DND-41 (cell line): ENCODE results near the gene TIRAP.

ENCODE experiments used
- ATAC-seq: fragments of 200-7000 bp; cut with Tn5 transposase; 3 replicates; pipeline ENCODE4 v1.9.1; 2021; ENCODE audit warnings: low read depth; ENCODE audit not compliant: insufficient read depth
- DNase-seq: peaks from one replicate; pipeline ENCODE4 v3.0.0-alpha.2; 2020
- H2AFZ ChIP-seq: 2 replicates; pipeline ENCODE4 v1.6.0; 2012; ENCODE audit warnings: low read depth, low read length
- H3K27ac ChIP-seq: 2 replicates; pipeline ENCODE4 v1.5.1; 2012; ENCODE audit warnings: low read length, inconsistent platforms
- H3K27me3 ChIP-seq: fragments of 200-600 bp; sonication (generic); 2 replicates; pipeline ENCODE4 v1.6.0; 2012; ENCODE audit warnings: low read length, mild to moderate bottlenecking, inconsistent platforms; ENCODE audit not compliant: insufficient read depth, poor library complexity
- H3K36me3 ChIP-seq: 2 replicates; pipeline ENCODE4 v1.5.1; 2012; ENCODE audit warnings: low read length, inconsistent platforms; ENCODE audit not compliant: insufficient read depth
- H3K4me1 ChIP-seq: 2 replicates; pipeline ENCODE4 v1.5.1; 2012; ENCODE audit warnings: mild to moderate bottlenecking, low read length; ENCODE audit not compliant: insufficient read depth
- H3K4me2 ChIP-seq: 2 replicates; pipeline ENCODE4 v1.6.0; 2012; ENCODE audit warnings: mild to moderate bottlenecking, moderate library complexity, low read length, inconsistent platforms; ENCODE audit not compliant: insufficient read depth
- H3K4me3 ChIP-seq, 2 experiments: fragments of 200-600 bp in 1 of 2; shearing (Covaris generic) in 1 of 2; 2 replicates each; pipeline ENCODE4 v1.5.1; 2012 to 2016; ENCODE audit warnings: inconsistent platforms in 2 of 2, low read length in 2 of 2, mild to moderate bottlenecking in 2 of 2, low read depth in 1 of 2, moderate library complexity in 1 of 2
- H3K79me2 ChIP-seq: 2 replicates; pipeline ENCODE4 v1.6.0; 2012; ENCODE audit warnings: low read length, inconsistent platforms; ENCODE audit not compliant: insufficient read depth
- H3K9ac ChIP-seq: 2 replicates; pipeline ENCODE4 v1.6.0; 2012; ENCODE audit warnings: low read depth, mild to moderate bottlenecking, inconsistent platforms, low read length, moderate library complexity
- H3K9me3 ChIP-seq: 2 replicates; pipeline ENCODE4 v1.5.1; 2012; ENCODE audit warnings: low read length, moderate library complexity, mild to moderate bottlenecking, inconsistent platforms; ENCODE audit not compliant: insufficient read depth, severe bottlenecking
- H4K20me1 ChIP-seq: 2 replicates; pipeline ENCODE4 v1.6.0; 2012; ENCODE audit warnings: low read length; ENCODE audit not compliant: insufficient read depth
- EZH2 ChIP-seq: IDR thresholded peaks from 3 replicates; pipeline ENCODE4 v1.6.1; 2012; ENCODE audit warnings: borderline replicate concordance, low read depth, mild to moderate bottlenecking, moderate library complexity, low read length, inconsistent platforms; ENCODE audit not compliant: severe bottlenecking
- TF ChIP-seq, protein P1 (sequence below): IDR thresholded peaks from 2 replicates; pipeline ENCODE4 v1.5.1; 2012; ENCODE audit warnings: borderline replicate concordance, low read length, moderate library complexity, mild to moderate bottlenecking; ENCODE audit not compliant: poor library complexity, severe bottlenecking; ENCODE audit errors: extremely low read depth

Gene TIRAP

GRCh38 chr11:126338346-126339055 lies 55.6 kb downstream of the TIRAP start:
- no peak for TF ChIP-seq EZH2
- TF ChIP-seq, protein P1, sequence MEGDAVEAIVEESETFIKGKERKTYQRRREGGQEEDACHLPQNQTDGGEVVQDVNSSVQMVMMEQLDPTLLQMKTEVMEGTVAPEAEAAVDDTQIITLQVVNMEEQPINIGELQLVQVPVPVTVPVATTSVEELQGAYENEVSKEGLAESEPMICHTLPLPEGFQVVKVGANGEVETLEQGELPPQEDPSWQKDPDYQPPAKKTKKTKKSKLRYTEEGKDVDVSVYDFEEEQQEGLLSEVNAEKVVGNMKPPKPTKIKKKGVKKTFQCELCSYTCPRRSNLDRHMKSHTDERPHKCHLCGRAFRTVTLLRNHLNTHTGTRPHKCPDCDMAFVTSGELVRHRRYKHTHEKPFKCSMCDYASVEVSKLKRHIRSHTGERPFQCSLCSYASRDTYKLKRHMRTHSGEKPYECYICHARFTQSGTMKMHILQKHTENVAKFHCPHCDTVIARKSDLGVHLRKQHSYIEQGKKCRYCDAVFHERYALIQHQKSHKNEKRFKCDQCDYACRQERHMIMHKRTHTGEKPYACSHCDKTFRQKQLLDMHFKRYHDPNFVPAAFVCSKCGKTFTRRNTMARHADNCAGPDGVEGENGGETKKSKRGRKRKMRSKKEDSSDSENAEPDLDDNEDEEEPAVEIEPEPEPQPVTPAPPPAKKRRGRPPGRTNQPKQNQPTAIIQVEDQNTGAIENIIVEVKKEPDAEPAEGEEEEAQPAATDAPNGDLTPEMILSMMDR = no peak
- no peak for DNase-seq
- peaks cover 60% of the 10 kb centered on the region for H3K36me3 ChIP-seq
- H2AFZ ChIP-seq = no peak overlapping the region
- H3K4me2 ChIP-seq = no peak overlapping the region
- no peaks in the 10 kb centered on the region for H3K27me3 ChIP-seq
- H3K4me3 ChIP-seq = no peak overlapping the region
- 0 out of 2 replicates have a peak overlapping the region, but pooled peaks have one; percentile 19 for H3K27ac ChIP-seq
- H3K9ac ChIP-seq = no peak overlapping the region
- ATAC-seq = no peak
- H4K20me1 ChIP-seq = peaks cover under 1% of the 10 kb centered on the region; the same call in 1 of the 2 replicates
- no peaks in the 10 kb centered on the region for H3K79me2 ChIP-seq
- H3K9me3 ChIP-seq = no peaks in the 10 kb centered on the region
- H3K4me1 ChIP-seq = no peaks in the 10 kb centered on the region; the same call in 1 of the 2 replicates

DNA sequence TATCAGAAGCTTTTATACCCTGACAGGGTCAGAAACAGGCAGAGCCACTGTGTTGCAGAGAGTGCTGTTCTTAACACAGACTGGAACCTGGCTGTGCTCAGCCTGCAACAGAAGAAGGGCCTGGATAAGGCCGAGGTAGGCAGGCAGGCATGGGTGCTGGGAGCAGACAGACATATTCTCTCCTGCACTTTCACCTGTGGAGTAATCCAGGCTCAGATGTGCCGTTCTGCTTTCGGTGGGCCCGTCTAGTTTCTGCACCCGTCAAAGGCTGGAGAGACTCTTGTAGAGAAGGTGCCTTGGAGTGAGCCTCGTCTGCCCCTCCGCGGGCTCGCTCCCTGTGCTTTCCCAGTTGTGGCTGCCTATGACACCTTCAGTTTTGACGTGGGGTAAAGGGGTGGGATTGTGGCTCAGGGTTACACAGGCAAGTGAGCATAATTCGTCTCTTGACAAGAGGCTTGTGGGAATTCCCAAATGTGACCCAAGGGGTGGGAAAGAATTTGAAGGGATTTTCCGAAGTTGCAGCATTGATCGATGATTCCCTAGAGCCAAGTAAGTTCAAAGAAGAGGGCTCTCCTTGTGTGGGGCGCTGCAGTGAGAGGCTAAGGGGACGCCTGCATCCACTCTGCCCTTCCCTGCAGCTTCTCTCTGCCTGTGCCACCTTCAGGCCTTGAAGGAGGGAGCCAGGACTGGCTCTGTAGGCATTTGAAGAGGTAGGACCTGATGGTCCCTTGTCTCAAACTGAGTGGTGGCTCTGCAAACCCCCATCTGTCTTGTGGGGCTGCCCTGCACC lies 56.4 kb downstream of the TIRAP start:
- no peak overlapping the region for H3K27ac ChIP-seq
- H3K27me3 ChIP-seq = no peaks in the 10 kb centered on the region
- no peaks in the 10 kb centered on the region; the same call in 1 of the 2 replicates for H3K4me1 ChIP-seq
- H3K36me3 ChIP-seq = peaks cover 64% of the 10 kb centered on the region
- peaks cover 3% of the 10 kb centered on the region; the same call in 1 of the 2 replicates for H4K20me1 ChIP-seq
- H3K4me3 ChIP-seq = no peak overlapping the region
- no peak for DNase-seq
- no peaks in the 10 kb centered on the region for H3K9me3 ChIP-seq
- TF ChIP-seq EZH2 = no peak
- TF ChIP-seq, protein P1 = no peak
- H3K79me2 ChIP-seq = no peaks in the 10 kb centered on the region
- H2AFZ ChIP-seq = no peak overlapping the region
- no peak overlapping the region for H3K4me2 ChIP-seq
- ATAC-seq = no peak
- no peak overlapping the region for H3K9ac ChIP-seq

DNA sequence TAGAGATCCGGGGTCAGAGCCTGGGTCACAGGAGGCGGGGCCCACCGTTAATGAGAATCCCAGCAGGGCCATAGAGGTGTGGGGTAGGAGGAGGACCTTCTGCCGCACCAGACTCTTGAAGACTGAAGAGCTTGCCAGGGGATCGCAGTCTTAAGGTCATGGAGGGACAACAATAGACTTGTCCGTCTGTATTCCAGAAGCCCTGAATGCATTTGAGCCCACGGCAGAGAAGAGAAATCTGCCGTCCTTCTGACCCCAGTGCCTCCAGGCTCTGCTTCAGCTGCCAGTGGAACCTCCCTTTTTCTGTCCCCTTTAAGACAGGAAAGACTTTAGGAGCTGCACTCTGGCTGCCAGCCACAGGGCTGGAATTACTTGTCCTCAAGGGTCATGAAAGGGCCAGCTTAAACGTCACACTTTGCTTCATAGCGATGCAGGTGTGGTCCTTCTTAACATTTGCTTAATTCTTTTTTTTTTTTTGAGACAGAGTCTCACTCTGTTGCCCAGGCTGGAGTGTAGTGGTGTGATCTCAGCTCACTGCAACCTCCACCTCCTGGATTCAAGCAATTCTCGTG lies 57.1 kb downstream of the TIRAP start:
- H2AFZ ChIP-seq = no peak overlapping the region
- H3K79me2 ChIP-seq = no peaks in the 10 kb centered on the region
- no peak overlapping the region for H3K4me3 ChIP-seq
- H3K9me3 ChIP-seq = no peaks in the 10 kb centered on the region
- H3K36me3 ChIP-seq = peaks cover 69% of the 10 kb centered on the region
- no peak overlapping the region for H3K4me2 ChIP-seq
- no peak overlapping the region for H3K27ac ChIP-seq
- ATAC-seq (no peak), DNase-seq (no peak)
- no peaks in the 10 kb centered on the region for H3K27me3 ChIP-seq
- no peak overlapping the region for H3K9ac ChIP-seq
- peaks cover 9% of the 10 kb centered on the region for H4K20me1 ChIP-seq
- no peaks in the 10 kb centered on the region; the same call in 1 of the 2 replicates for H3K4me1 ChIP-seq
- TF ChIP-seq, protein P1 = no peak
- TF ChIP-seq EZH2 = no peak
